Subcutaneous abdominal adipose tissue (tissue), 5 donors: ENCODE results near the gene ATP2C1.
A peak's percentile ranks its signal among the peaks of the same experiment; 100 is the strongest.
"Not testable (repeated sequence)": the region's sequence is repeated elsewhere in the genome, so short reads cannot be mapped to it uniquely, and the experiment has no call there.

Source experiments
- H3K27ac ChIP-seq: one replicate; pipeline ENCODE4 v1.7.0; 2013; ENCODE audit warnings: low read depth, mild to moderate bottlenecking, inconsistent platforms, low read length, moderate library complexity
- H3K27me3 ChIP-seq, 5 donors: one replicate each; pipeline ENCODE4 v1.7.0; 2013; ENCODE audit warnings: low read length in 5 of 5, inconsistent platforms in 1 of 5; ENCODE audit not compliant: control insufficient read depth in 5 of 5, insufficient read depth in 4 of 5
- H3K36me3 ChIP-seq, 5 donors: one replicate each; pipeline ENCODE4 v1.7.0; 2013; ENCODE audit warnings: low read length in 5 of 5; ENCODE audit not compliant: control insufficient read depth in 5 of 5, insufficient read depth in 5 of 5
- H3K4me1 ChIP-seq, 5 donors: one replicate each; pipeline ENCODE4 v1.7.0; 2013; ENCODE audit warnings: low read length in 5 of 5, mild to moderate bottlenecking in 3 of 5, moderate library complexity in 1 of 5; ENCODE audit not compliant: control insufficient read depth in 5 of 5, insufficient read depth in 5 of 5
- H3K4me3 ChIP-seq, 5 donors: one replicate each; pipeline ENCODE4 v1.7.0; 2013; ENCODE audit warnings: low read length in 5 of 5, low read depth in 1 of 5
- H3K9ac ChIP-seq, 5 donors: one replicate each; pipeline ENCODE4 v1.7.0; 2013; ENCODE audit warnings: low read length in 5 of 5, mild to moderate bottlenecking in 4 of 5, moderate library complexity in 3 of 5
- H3K9me3 ChIP-seq, 5 donors: one replicate each; pipeline ENCODE4 v1.7.0; 2013; ENCODE audit warnings: low read length in 5 of 5; ENCODE audit not compliant: control insufficient read depth in 5 of 5
- donor health status: healthy.
- donor health status: healthy.
- donor health status: healthy.
- donor health status: healthy.
- donor health status: healthy.

ATP2C1 gene

DNA sequence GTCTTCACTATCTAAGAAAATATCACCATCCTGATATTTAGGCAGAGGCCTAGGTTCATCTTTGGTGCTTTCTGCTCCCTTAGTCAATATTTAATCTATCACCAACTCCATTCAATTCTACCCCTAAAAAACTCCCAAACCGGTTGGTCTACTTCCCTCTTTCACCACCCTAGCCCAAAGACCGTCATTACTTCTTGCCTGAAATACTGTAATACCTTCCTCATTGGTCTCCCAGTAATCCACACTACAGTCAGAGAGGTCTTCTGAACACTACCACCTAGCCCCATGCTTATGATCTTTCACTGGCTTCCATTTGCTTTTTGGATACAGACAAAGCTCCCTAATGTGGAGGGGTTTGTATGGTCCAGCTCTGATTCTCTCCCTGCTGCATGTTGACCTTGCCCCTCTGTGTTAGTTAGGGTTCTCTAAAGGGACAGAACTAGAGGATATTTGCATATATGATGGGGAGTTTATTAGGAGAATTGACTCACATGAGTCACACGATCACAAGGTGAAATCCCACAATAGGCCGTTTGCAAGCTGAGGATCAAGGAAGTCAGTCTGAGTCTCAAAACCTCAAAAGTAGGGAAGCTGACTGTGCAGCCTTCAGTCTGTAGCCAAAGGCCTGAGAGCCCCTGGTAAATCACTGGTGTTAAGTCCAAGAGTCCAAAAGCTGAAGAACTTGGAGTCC, 36.4 kb upstream of the ATP2C1 start:
- Histone ChIP-seq H3K4me1 (peaks cover 0 to 9% (median 4%) of the 10 kb centered on the region in 5 donors), H3K9me3 (no peaks in the 10 kb centered on the region), H3K4me3 (no peak overlapping the region), H3K27ac (no peak overlapping the region), H3K9ac (no peak overlapping the region), H3K36me3 (no peaks in the 10 kb centered on the region), H3K27me3 (no peaks in the 10 kb centered on the region)

DNA sequence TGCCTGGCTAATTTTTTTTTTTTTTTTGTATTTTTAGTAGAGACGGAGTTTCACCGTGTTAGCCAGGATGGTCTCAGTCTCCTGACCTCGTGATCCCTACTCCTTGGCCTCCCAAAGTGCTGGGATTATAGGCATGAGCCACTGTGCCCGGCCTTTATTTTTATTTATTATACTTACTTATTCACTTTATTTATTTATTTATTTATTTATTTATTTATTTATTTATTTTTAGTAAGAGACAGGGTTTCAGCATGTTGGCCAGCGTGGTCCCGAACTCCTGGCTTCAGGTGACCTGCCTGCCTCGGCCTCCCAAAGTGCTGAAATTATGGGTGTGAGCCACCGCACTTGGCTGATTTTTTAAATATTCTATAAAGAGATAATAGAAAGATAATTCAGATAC, 31.8 kb upstream of the ATP2C1 start:
- not testable (repeated sequence) for H3K27ac ChIP-seq, H3K4me1 ChIP-seq, H3K9ac ChIP-seq, H3K4me3 ChIP-seq, H3K9me3 ChIP-seq, H3K36me3 ChIP-seq, H3K27me3 ChIP-seq

DNA sequence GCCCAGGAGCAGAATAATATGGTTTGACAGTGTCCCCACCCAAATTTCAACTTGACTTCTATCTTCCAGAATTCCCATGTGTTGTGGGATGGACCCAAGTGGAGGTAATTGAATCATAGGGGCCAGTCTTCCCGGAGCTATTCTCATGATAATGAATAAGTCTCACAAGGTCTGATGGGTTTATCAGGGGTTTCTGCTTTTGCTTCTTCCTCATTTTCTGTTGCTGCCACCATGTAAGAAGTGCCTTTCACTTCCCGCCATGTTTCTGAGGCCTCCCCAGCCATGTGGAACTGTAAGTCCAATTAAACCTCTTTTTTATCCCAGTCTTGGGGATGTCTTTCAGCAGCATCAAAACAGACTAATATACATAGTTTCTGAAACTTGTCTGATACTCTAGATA, 28.4 kb upstream of the ATP2C1 start:
- Histone ChIP-seq H3K27ac (no peak overlapping the region), H3K9ac (no peak overlapping the region), H3K4me3 (no peak overlapping the region), H3K27me3 (no peaks in the 10 kb centered on the region), H3K4me1 (no peaks in the 10 kb centered on the region), H3K36me3 (no peaks in the 10 kb centered on the region), H3K9me3 (no peaks in the 10 kb centered on the region)

DNA sequence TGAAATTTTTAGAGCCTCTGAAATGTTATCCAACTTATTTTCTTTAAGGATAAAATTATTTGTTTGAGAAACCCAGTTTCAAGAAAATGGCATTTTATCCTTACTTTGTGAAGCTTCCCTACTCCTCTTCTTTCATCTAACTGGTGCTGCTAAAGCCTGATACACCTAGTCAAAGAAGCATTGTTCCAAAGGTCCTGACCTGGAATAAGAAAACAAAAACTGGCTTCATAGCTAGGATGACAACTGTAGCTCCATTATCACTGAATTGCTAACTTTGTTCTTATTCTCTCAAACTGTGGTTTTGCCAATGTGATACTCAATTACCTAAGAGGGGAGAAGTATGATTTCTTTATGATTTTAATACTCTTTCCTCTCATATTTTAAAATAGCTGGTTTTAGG, 27.6 kb upstream of the ATP2C1 start:
- Histone ChIP-seq H3K27ac (no peak overlapping the region), H3K9me3 (no peaks in the 10 kb centered on the region), H3K27me3 (no peaks in the 10 kb centered on the region), H3K9ac (no peak overlapping the region), H3K4me3 (no peak overlapping the region), H3K36me3 (no peaks in the 10 kb centered on the region), H3K4me1 (no peaks in the 10 kb centered on the region)

DNA sequence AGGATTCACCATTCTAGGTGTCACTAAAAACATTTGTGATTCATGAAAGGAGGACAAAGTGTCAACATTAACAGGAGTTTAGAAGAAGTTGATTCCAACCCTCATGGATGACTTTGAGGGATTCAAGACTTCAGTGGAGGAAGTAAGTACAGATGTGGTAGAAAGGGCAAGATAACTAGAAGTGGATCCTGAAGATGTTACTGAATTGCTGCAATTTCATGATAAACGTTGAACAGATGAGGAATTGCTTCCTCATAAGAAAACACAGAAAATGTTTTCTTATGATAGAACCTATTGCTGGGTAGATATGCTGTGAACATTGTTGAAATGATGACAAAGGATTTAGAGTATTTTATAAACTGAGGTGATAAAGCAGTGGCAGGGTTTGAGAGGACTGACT, 23.5 kb upstream of the ATP2C1 start:
- Histone ChIP-seq H3K36me3 (no peaks in the 10 kb centered on the region), H3K27ac (no peak overlapping the region), H3K27me3 (no peaks in the 10 kb centered on the region), H3K9me3 (no peaks in the 10 kb centered on the region), H3K4me1 (no peaks in the 10 kb centered on the region), H3K4me3 (no peak overlapping the region), H3K9ac (no peak overlapping the region)

DNA sequence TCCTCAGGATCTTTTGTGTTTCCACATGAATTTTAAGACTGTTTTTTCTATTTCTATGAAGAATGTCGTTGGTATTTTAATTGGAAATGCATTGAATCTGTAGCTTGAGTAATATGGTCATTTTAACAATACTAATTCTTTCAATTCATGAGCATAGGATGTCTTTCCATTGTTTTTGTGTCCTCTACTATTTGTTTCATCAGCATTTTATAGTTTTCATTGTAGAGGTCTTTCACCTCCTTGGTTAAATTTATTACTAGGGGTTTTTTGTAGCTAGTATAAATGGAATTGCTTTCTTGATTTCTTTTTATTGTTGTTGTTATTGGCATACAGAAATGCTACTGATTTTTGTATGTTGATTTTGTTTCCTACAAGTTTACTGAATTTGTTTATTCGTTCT, 17.3 kb upstream of the ATP2C1 start:
- no peaks in the 10 kb centered on the region for H3K36me3 ChIP-seq
- H3K9me3 ChIP-seq = peaks cover 2 to 14% (median 9%) of the 10 kb centered on the region in 5 donors
- no peaks in the 10 kb centered on the region for H3K4me1 ChIP-seq
- no peak overlapping the region for H3K9ac ChIP-seq
- H3K27ac ChIP-seq = no peak overlapping the region
- no peaks in the 10 kb centered on the region for H3K27me3 ChIP-seq
- H3K4me3 ChIP-seq = no peak overlapping the region

DNA sequence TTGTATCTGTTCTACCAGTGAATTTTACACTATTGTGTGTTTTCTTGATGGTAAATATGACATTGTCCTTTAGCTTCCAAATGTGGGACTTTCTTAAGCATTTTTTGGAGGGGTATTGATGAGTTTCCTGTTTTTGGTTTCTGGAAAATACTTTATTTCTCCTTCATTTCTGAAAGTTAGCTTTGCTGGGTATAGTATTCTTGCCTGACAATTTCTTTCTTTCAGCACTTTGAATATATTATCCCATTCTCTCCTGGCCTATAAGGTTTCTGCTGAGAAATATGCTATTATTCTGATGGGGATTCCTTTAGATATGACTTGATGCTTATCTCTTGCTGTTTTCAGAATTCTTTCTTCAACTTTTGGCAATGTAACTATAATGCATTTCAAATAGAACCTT, 15.4 kb upstream of the ATP2C1 start:
- Histone ChIP-seq H3K4me3 (no peak overlapping the region), H3K27ac (no peak overlapping the region), H3K27me3 (no peaks in the 10 kb centered on the region), H3K4me1 (no peaks in the 10 kb centered on the region), H3K36me3 (no peaks in the 10 kb centered on the region), H3K9ac (no peak overlapping the region), H3K9me3 (peaks cover 2 to 14% (median 9%) of the 10 kb centered on the region in 5 donors)

DNA sequence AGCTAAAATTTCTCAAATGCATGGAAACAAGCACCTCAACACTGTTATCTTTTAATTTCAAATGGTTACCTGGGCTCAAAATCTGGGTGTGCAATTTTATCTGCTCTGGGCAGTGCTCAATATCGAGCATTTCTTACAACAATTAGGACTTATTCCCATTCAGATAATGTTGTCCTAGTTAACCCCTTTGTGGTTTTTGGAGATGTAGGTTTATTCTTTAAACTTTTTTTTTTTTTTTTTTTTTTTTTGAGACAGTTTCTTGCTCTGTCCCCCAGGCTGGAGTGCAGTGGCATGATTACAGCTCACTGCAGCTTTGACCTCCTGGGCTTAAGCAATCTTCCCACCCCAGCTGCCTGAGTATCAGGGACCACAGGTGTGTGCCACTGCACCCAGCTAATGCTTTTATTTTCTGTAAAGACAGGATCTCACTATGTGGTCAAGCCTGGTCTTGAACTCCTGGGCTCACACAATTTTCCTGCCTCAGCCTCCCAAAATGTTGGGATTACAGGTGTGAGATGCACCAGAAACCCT, 4.4 kb upstream of the ATP2C1 start:
- no peaks in the 10 kb centered on the region for H3K9me3 ChIP-seq
- H3K27me3 ChIP-seq = no peaks in the 10 kb centered on the region
- H3K36me3 ChIP-seq = no peaks in the 10 kb centered on the region
- no peak overlapping the region for H3K4me3 ChIP-seq
- no peak overlapping the region for H3K9ac ChIP-seq
- H3K27ac ChIP-seq = no peak overlapping the region
- peaks cover 0 to 14% (median 5%) of the 10 kb centered on the region in 5 donors for H3K4me1 ChIP-seq

DNA sequence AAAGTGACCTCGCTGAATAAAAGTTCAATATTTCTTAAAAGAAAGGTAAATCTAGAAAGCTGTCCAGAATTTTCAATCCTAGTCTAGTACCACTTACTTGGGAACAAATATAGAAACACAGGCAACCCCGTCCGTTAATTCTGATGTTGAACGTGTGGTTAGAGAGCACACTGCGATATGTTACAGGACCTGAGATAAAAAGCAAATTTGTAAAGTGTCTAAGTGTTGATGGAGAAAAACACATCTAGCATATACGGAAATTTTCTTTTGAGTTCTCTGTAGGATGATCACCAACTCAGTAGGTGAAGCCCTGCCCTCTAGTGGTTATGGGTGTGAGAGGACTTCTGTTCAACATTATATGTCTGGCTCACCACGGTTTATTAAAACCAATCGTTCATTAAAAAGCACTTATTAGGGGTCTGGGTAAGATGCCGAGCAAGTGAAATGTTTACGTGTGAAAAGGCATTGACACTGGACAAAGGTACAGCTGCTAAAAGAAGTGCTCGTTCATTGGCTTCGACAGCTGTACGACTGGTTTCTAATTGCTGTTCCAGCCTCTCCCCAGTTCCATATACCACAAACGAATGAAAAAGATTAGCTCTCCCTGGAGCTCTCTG, 1.0 kb upstream of the ATP2C1 start:
- H3K9me3 ChIP-seq = no peaks in the 10 kb centered on the region
- H3K36me3 ChIP-seq = no peaks in the 10 kb centered on the region
- H3K4me3 ChIP-seq = peak overlapping the region; percentile 87 to 97 (median 95)
- H3K9ac ChIP-seq = peak overlapping the region; percentile 90 to 100 (median 98)
- peaks cover 0 to 29% (median 21%) of the 10 kb centered on the region in 5 donors for H3K4me1 ChIP-seq
- H3K27me3 ChIP-seq = no peaks in the 10 kb centered on the region
- H3K27ac ChIP-seq = peak overlapping the region; percentile 99

DNA sequence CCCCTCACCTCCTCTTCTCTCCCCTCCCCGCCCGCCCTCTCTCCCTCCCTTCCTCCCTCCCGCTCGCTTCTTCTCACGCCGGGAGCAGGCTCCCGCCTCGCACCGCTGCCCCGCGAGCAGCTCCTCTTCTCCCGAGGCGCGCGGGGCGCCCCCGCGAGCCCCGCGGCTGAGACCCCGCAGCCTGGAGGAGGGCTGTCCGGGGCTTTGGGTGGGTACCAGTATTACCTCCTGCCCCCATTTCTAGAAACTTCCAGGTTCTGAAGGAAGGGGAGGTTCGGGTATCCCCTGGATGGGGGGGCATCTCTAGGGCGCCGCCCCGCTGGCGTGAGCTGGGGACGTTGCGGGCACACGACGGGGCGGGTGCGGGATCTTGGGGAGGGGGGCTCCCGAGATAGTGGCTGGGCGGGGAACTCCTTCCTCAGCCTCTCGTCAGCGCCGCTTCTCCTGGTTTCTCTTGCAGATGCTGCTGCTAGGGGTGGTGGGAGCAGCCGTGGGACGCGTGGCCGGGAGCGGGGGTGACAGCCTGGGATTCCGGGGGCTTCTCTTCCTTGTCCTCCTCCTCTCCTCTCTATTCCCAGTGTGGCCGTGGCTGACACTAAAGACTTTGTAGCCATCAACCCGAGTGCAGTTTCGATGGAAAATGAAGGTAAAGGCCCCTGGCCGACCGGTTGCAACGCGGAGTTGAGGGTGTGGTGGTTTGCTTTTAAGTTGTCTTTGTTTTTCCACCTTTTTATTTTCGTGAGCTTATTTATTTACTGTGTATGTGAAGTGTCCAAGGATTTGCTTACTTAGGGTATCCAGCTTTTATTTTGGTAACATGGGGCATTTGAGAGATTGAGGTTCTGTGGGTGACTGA, 474 bp downstream of the ATP2C1 start:
- no peaks in the 10 kb centered on the region for H3K27me3 ChIP-seq
- H3K36me3 ChIP-seq = no peaks in the 10 kb centered on the region
- H3K9ac ChIP-seq = peak overlapping the region; percentile 75 to 100 (median 87)
- peaks cover 0 to 29% (median 24%) of the 10 kb centered on the region in 5 donors for H3K4me1 ChIP-seq
- no peaks in the 10 kb centered on the region for H3K9me3 ChIP-seq
- peak overlapping the region; percentile 99 for H3K27ac ChIP-seq
- H3K4me3 ChIP-seq = peak overlapping the region; percentile 79 to 95 (median 87)
